K562 (cell line): ENCODE results near the gene KMT2D. TPM values are rescaled to one million over a fixed set of nuclear protein-coding genes. Genes with fewer than 3 reads are reported as not detected.

Experiments
- CBFA2T2 ChIP-seq: fragments of 450-650 bp; conservative IDR thresholded peaks from 2 replicates; pipeline ENCODE4 v1.6.1; 2017; ENCODE audit warnings: mild to moderate bottlenecking
- CHD1 ChIP-seq: fragments of 200-600 bp; sonication (generic); IDR thresholded peaks from one replicate; pipeline ENCODE4 v1.6.1; 2012; ENCODE audit warnings: mild to moderate bottlenecking, moderate library complexity, low read length, inconsistent platforms
- CTBP1 ChIP-seq: fragments of 450-650 bp; IDR thresholded peaks from 2 replicates; pipeline ENCODE4 v1.6.1; 2016; ENCODE audit warnings: borderline replicate concordance
- ESRRB ChIP-seq: fragments of 250-450 bp; sonication (Bioruptor Pico); IDR thresholded peaks from 2 replicates; pipeline ENCODE4 v1.5.0; 2020; ENCODE audit warnings: mild to moderate bottlenecking, moderate library complexity, borderline replicate concordance
- HNRNPL ChIP-seq: fragments of 200-400 bp; formaldehyde crosslinking; IDR thresholded peaks from 2 replicates; pipeline ENCODE4 v1.6.1; 2017; ENCODE audit warnings: low read depth, mild to moderate bottlenecking, low read length
- KDM4B ChIP-seq, 2 experiments: fragments of 450-650 bp in 1 of 2; sonication (generic) in 1 of 2; IDR thresholded peaks; 2 replicates each; pipeline ENCODE4 v1.6.1; 2016 to 2017; ENCODE audit warnings: borderline replicate concordance in 2 of 2, antibody characterized with exemption in 1 of 2, low read depth in 1 of 2, mild to moderate bottlenecking in 1 of 2
- NR4A1 ChIP-seq, 2 experiments: fragments of 250-450 bp in 1 of 2; fragments of 450-650 bp in 1 of 2; sonication (Bioruptor Pico) in 1 of 2; IDR thresholded peaks; 2 replicates each; pipeline versions ENCODE4 v1.4.0 to v1.6.1; 2016 to 2020; ENCODE audit warnings: mild to moderate bottlenecking in 2 of 2, missing compliant biosample characterization in 1 of 2, missing genetic modification characterization in 1 of 2, moderate library complexity in 1 of 2
- PPARD ChIP-seq: fragments of 250-450 bp; sonication (Bioruptor Pico); IDR thresholded peaks from 2 replicates; pipeline ENCODE4 v1.8.0; 2022; ENCODE audit warnings: inconsistent platforms, mild to moderate bottlenecking, moderate library complexity
- SREBF2 ChIP-seq: sonication (generic); formaldehyde crosslinking; IDR thresholded peaks from 2 replicates; pipeline ENCODE4 v1.4.0; 2020; ENCODE audit warnings: mild to moderate bottlenecking, missing genetic modification reagents
- TARDBP ChIP-seq: fragments of 450-650 bp; IDR thresholded peaks from 2 replicates; pipeline ENCODE4 v1.6.1; 2016
- TBP ChIP-seq: optimal IDR thresholded peaks from 2 replicates; pipeline ENCODE3; 2011; ENCODE audit warnings: low read depth, low read length, improper control_type of control experiment
- TEAD1 ChIP-seq, 2 experiments: fragments of 450-650 bp in 1 of 2; sonication (generic) in 1 of 2; formaldehyde crosslinking; IDR thresholded peaks; 2 replicates each; pipeline versions ENCODE4 v1.4.0 to v1.8.0; 2020 to 2022; ENCODE audit warnings: mild to moderate bottlenecking in 2 of 2, missing genetic modification reagents in 1 of 2
- YY1 ChIP-seq, 3 experiments: IDR thresholded peaks; 2 replicates each; pipeline ENCODE4 v1.6.1; 2011; ENCODE audit warnings: low read length in 2 of 3, mild to moderate bottlenecking in 2 of 3, moderate library complexity in 2 of 3, borderline replicate concordance in 1 of 3, control low read depth in 1 of 3, low read depth in 1 of 3; ENCODE audit not compliant: insufficient read depth in 3 of 3, insufficient replicate concordance in 2 of 3, control insufficient read depth in 1 of 3, insufficient read length in 1 of 3; ENCODE audit errors: extremely low read depth in 1 of 3
- ZNF165 ChIP-seq: fragments of 250-450 bp; sonication (Bioruptor Pico); IDR thresholded peaks from 2 replicates; pipeline ENCODE4 v1.4.0; 2020; ENCODE audit warnings: borderline replicate concordance
- polyA plus RNA-seq, 8 experiments: library from polyadenylated mRNA; depleted of rRNA in 4 of 8; stranded (reverse) in 5 of 8; unstranded in 3 of 8; fragments of >200 nt; fragmentation: Nextera tagmentation in 2 of 8; fragmentation: Illumina TruSeq in 1 of 8; extraction: Ambion mirVana in 2 of 8; extraction: Trizol in 1 of 8; gene quantifications; 2 replicates each; pipeline versions ENCODE4 v1.2.1 to v1.2.3, GENCODE V29; 2011 to 2014; ENCODE audit warnings: inconsistent platforms in 1 of 8, missing spikeins in 1 of 8
- total RNA-seq, 7 experiments: library from RNA; depleted of rRNA in 6 of 7; stranded (reverse); fragments of >200 nt in 6 of 7; fragmentation: Illumina TruSeq in 2 of 7; extraction: Trizol in 2 of 7; gene quantifications; 2 replicates each; pipeline versions ENCODE4 v1.2.1 to v1.2.3, GENCODE V29; 2011 to 2021; ENCODE audit warnings: low replicate concordance in 1 of 7
- TF ChIP-seq, protein P1 (sequence below), 2 experiments: fragments of 450-650 bp; conservative IDR thresholded peaks; 2 replicates each; pipeline ENCODE4 v1.6.1; 2017; ENCODE audit warnings: mild to moderate bottlenecking in 2 of 2, moderate library complexity in 2 of 2
- TF ChIP-seq, protein P2 (sequence below): sonication (generic); formaldehyde crosslinking; IDR thresholded peaks from 2 replicates; pipeline ENCODE4 v1.8.0; 2023; ENCODE audit warnings: mild to moderate bottlenecking, missing genetic modification reagents
- TF ChIP-seq, protein P3 (sequence below): sonication (generic); formaldehyde crosslinking; IDR thresholded peaks from 2 replicates; pipeline ENCODE4 v1.4.0; 2020; ENCODE audit warnings: mild to moderate bottlenecking, missing genetic modification reagents
- TF ChIP-seq, protein P4 (sequence below): fragments of 450-650 bp; IDR thresholded peaks from 2 replicates; pipeline ENCODE4 v1.6.1; 2017; ENCODE audit warnings: antibody characterized with exemption, mild to moderate bottlenecking

The KMT2D gene
- total and polyA plus RNA-seq, 9 of the 15 experiments (the other 6 are each of a cell fraction or from before 2014, with no cell fraction given) = 0.22 to 93.7 (median 13.7) TPM

DNA sequence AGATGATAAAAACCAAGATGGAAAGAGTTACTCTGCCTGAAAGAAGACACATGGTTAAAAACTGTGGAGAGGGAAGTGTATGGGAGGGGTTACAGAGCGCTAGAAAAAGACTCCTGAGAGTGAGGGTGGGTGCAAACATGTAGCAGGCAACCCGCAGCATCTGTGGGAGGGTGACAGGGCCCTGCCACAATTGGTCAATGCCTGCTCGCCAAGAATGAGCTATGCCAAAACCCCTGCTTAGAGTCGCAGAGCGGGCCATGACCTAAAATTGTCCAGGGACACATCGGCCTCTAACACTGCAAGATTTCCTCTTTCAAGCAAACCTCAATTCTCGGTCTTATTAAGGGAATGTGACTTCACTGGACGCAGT is 42.7 kb downstream of the KMT2D start (continued):
- no peak for TF ChIP-seq CBFA2T2
- TF ChIP-seq, protein P1, sequence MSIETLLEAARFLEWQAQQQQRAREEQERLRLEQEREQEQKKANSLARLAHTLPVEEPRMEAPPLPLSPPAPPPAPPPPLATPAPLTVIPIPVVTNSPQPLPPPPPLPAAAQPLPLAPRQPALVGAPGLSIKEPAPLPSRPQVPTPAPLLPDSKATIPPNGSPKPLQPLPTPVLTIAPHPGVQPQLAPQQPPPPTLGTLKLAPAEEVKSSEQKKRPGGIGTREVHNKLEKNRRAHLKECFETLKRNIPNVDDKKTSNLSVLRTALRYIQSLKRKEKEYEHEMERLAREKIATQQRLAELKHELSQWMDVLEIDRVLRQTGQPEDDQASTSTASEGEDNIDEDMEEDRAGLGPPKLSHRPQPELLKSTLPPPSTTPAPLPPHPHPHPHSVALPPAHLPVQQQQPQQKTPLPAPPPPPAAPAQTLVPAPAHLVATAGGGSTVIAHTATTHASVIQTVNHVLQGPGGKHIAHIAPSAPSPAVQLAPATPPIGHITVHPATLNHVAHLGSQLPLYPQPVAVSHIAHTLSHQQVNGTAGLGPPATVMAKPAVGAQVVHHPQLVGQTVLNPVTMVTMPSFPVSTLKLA (conservative IDR thresholded peaks at IDR 0.05) = no peak
- 0 out of 2 replicates have a peak, but pooled peaks have one; percentile 10 for TF ChIP-seq ZNF165
- no peak for TF ChIP-seq HNRNPL
- TF ChIP-seq SREBF2 = no peak
- TF ChIP-seq, protein P2, sequence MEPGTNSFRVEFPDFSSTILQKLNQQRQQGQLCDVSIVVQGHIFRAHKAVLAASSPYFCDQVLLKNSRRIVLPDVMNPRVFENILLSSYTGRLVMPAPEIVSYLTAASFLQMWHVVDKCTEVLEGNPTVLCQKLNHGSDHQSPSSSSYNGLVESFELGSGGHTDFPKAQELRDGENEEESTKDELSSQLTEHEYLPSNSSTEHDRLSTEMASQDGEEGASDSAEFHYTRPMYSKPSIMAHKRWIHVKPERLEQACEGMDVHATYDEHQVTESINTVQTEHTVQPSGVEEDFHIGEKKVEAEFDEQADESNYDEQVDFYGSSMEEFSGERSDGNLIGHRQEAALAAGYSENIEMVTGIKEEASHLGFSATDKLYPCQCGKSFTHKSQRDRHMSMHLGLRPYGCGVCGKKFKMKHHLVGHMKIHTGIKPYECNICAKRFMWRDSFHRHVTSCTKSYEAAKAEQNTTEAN (CRISPR knock-in tag) = no peak
- TF ChIP-seq CHD1 = peak; percentile 38
- TF ChIP-seq PPARD = no peak
- no peak for TF ChIP-seq TARDBP
- TF ChIP-seq NR4A1 (CRISPR knock-in tag; IDR thresholded peaks at IDR 0.05) = 0 out of 2 replicates have a peak, but pooled peaks have one; percentile 1
- no peak for TF ChIP-seq NR4A1 (tag; IDR thresholded peaks at IDR 0.05)
- no peak for TF ChIP-seq KDM4B (IDR thresholded peaks at IDR 0.05; ENCODE audit: borderline replicate concordance in 2 of 2, low read depth in 1 of 2)
- peak; percentile 33 for TF ChIP-seq TBP
- peak in 1 of 3 experiments; percentile 43 for TF ChIP-seq YY1 (IDR thresholded peaks at IDR 0.05; ENCODE audit: borderline replicate concordance in 1 of 3, control insufficient read depth in 1 of 3, extremely low read depth in 1 of 3, insufficient read depth in 3 of 3, insufficient read length in 1 of 3, insufficient replicate concordance in 2 of 3, low read depth in 1 of 3, low read length in 2 of 3)
- TF ChIP-seq, protein P3, sequence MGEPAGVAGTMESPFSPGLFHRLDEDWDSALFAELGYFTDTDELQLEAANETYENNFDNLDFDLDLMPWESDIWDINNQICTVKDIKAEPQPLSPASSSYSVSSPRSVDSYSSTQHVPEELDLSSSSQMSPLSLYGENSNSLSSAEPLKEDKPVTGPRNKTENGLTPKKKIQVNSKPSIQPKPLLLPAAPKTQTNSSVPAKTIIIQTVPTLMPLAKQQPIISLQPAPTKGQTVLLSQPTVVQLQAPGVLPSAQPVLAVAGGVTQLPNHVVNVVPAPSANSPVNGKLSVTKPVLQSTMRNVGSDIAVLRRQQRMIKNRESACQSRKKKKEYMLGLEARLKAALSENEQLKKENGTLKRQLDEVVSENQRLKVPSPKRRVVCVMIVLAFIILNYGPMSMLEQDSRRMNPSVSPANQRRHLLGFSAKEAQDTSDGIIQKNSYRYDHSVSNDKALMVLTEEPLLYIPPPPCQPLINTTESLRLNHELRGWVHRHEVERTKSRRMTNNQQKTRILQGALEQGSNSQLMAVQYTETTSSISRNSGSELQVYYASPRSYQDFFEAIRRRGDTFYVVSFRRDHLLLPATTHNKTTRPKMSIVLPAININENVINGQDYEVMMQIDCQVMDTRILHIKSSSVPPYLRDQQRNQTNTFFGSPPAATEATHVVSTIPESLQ (CRISPR knock-in tag) = 0 out of 2 replicates have a peak, but pooled peaks have one; percentile 39
- TF ChIP-seq ESRRB = no peak
- no peak for TF ChIP-seq CTBP1
- TF ChIP-seq TEAD1 (CRISPR knock-in tag; IDR thresholded peaks at IDR 0.05) = 0 out of 4 replicates have a peak, but pooled peaks of 1 of the 2 experiments have one; percentile 25
- TF ChIP-seq, protein P4, sequence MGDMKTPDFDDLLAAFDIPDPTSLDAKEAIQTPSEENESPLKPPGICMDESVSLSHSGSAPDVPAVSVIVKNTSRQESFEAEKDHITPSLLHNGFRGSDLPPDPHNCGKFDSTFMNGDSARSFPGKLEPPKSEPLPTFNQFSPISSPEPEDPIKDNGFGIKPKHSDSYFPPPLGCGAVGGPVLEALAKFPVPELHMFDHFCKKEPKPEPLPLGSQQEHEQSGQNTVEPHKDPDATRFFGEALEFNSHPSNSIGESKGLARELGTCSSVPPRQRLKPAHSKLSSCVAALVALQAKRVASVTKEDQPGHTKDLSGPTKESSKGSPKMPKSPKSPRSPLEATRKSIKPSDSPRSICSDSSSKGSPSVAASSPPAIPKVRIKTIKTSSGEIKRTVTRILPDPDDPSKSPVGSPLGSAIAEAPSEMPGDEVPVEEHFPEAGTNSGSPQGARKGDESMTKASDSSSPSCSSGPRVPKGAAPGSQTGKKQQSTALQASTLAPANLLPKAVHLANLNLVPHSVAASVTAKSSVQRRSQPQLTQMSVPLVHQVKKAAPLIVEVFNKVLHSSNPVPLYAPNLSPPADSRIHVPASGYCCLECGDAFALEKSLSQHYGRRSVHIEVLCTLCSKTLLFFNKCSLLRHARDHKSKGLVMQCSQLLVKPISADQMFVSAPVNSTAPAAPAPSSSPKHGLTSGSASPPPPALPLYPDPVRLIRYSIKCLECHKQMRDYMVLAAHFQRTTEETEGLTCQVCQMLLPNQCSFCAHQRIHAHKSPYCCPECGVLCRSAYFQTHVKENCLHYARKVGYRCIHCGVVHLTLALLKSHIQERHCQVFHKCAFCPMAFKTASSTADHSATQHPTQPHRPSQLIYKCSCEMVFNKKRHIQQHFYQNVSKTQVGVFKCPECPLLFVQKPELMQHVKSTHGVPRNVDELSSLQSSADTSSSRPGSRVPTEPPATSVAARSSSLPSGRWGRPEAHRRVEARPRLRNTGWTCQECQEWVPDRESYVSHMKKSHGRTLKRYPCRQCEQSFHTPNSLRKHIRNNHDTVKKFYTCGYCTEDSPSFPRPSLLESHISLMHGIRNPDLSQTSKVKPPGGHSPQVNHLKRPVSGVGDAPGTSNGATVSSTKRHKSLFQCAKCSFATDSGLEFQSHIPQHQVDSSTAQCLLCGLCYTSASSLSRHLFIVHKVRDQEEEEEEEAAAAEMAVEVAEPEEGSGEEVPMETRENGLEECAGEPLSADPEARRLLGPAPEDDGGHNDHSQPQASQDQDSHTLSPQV = 0 out of 2 replicates have a peak, but pooled peaks have one; percentile 35
